Measurements from ENCODE around the gene UNC5C. TPM values are rescaled to one million over a fixed set of nuclear protein-coding genes. Genes with fewer than 3 reads are reported as not detected.

The UNC5C gene
- total and polyA plus RNA-seq, 10 donors: 0.43 to 15.7 (median 7.8) TPM

- DNase-seq: no peak
- no peaks in the 10 kb centered on the region for H3K36me3 ChIP-seq
- WGBS, 5 donors: 28 to 54% (median 37%) methylated on average over 5 of the region's 5 CpGs
- no peaks in the 10 kb centered on the region for H3K27me3 ChIP-seq (replicated peaks in 1 of 7)
- no peaks in the 10 kb centered on the region for H3K9me3 ChIP-seq
- H3K4me3 ChIP-seq: no peak overlapping the region
- H3K4me1 ChIP-seq: peaks cover 0 to under 1% (median 0%) of the 10 kb centered on the region in 6 donors
- no peak for TF ChIP-seq POLR2A (IDR thresholded peaks at IDR 0.05)
- TF ChIP-seq CTCF (IDR thresholded peaks at IDR 0.05 in 8 of 11, conservative IDR thresholded peaks at IDR 0.05 in 3 of 11): no peak
- TF ChIP-seq POLR2AphosphoS5 (IDR thresholded peaks at IDR 0.05): no peak
- H3K27ac ChIP-seq: peak overlapping the region in 6 of 8 donors; percentile 13 to 42 (median 24)
- intact Hi-C loops (cut with DNase I; ENCODE audit: low total_unique reads): no loop called here
Measured at GRCh38 chr4:95539106-95539505, 9.7 kb downstream of the UNC5C start.

GRCh38 chr4:95537863-95538488 lies 10.8 kb downstream of the UNC5C start:
- H3K27me3 ChIP-seq (replicated peaks in 1 of 7): no peaks in the 10 kb centered on the region
- WGBS, 5 donors: 76 to 85% (median 82%) methylated on average over 3 of the region's 3 CpGs
- H3K4me3 ChIP-seq: no peak overlapping the region
- H3K4me1 ChIP-seq: no peaks in the 10 kb centered on the region
- H3K27ac ChIP-seq: peak overlapping the region in 5 of 8 donors; percentile 6 to 42 (median 26)
- intact Hi-C loops (cut with DNase I; ENCODE audit: low total_unique reads): no loop called here
- TF ChIP-seq CTCF (IDR thresholded peaks at IDR 0.05 in 8 of 11, conservative IDR thresholded peaks at IDR 0.05 in 3 of 11) (no peak), POLR2AphosphoS5 (IDR thresholded peaks at IDR 0.05) (no peak), POLR2A (IDR thresholded peaks at IDR 0.05) (no peak)
- no peaks in the 10 kb centered on the region for H3K9me3 ChIP-seq
- DNase-seq: no peak
- H3K36me3 ChIP-seq: no peaks in the 10 kb centered on the region

GRCh38 chr4:95537191-95537590 lies 11.6 kb downstream of the UNC5C start:
- intact Hi-C loops (cut with DNase I; ENCODE audit: low total_unique reads): no loop called here
- no peaks in the 10 kb centered on the region for H3K27me3 ChIP-seq (replicated peaks in 1 of 7)
- H3K4me3 ChIP-seq: no peak overlapping the region
- H3K9me3 ChIP-seq: no peaks in the 10 kb centered on the region
- TF ChIP-seq CTCF (IDR thresholded peaks at IDR 0.05 in 8 of 11, conservative IDR thresholded peaks at IDR 0.05 in 3 of 11) (no peak), POLR2AphosphoS5 (IDR thresholded peaks at IDR 0.05) (no peak), POLR2A (IDR thresholded peaks at IDR 0.05) (no peak)
- no peaks in the 10 kb centered on the region for H3K36me3 ChIP-seq
- peak overlapping the region in 6 of 8 donors; percentile 4 to 42 (median 30) for H3K27ac ChIP-seq
- no peaks in the 10 kb centered on the region for H3K4me1 ChIP-seq
- WGBS, 5 donors: 63 to 75% (median 66%) methylated on average over 8 of the region's 8 CpGs
- no peak for DNase-seq

GRCh38 chr4:95536650-95537049 lies 12.1 kb downstream of the UNC5C start:
- no peaks in the 10 kb centered on the region for H3K4me1 ChIP-seq
- 56 to 88% (median 70%) methylated on average over 2 of the region's 2 CpGs for WGBS, 5 donors
- H3K9me3 ChIP-seq: no peaks in the 10 kb centered on the region
- no peak overlapping the region for H3K4me3 ChIP-seq
- H3K27ac ChIP-seq: peak overlapping the region in 6 of 8 donors; percentile 4 to 42 (median 30)
- H3K36me3 ChIP-seq: no peaks in the 10 kb centered on the region
- no peak for TF ChIP-seq POLR2AphosphoS5 (IDR thresholded peaks at IDR 0.05)
- TF ChIP-seq POLR2A (IDR thresholded peaks at IDR 0.05): no peak
- TF ChIP-seq CTCF (IDR thresholded peaks at IDR 0.05 in 8 of 11, conservative IDR thresholded peaks at IDR 0.05 in 3 of 11): no peak
- intact Hi-C loops (cut with DNase I; ENCODE audit: low total_unique reads): no loop called here
- no peak for DNase-seq
- H3K27me3 ChIP-seq (replicated peaks in 1 of 7): no peaks in the 10 kb centered on the region

Measured in spleen (tissue), 11 donors.